Adipocyte (in vitro differentiated cells): ENCODE measurements around the gene DGKG.

ENCODE experiments used
- DNase-seq: peaks from one replicate; pipeline ENCODE4 v3.0.0-alpha.2; 2015; ENCODE audit warnings: low read depth
- H3K27me3 ChIP-seq: replicated peaks from 2 replicates; pipeline ENCODE4 v1.7.0; 2013; ENCODE audit warnings: mild to moderate bottlenecking, low read length, moderate library complexity; ENCODE audit not compliant: control insufficient read depth, insufficient read depth
- H3K36me3 ChIP-seq: 2 replicates; pipeline ENCODE4 v1.7.0; 2013; ENCODE audit warnings: low read length, mild to moderate bottlenecking, moderate library complexity; ENCODE audit not compliant: control insufficient read depth, insufficient read depth, severe bottlenecking
- H3K4me1 ChIP-seq: 2 replicates; pipeline ENCODE4 v1.7.0; 2013; ENCODE audit warnings: mild to moderate bottlenecking, low read length, moderate library complexity; ENCODE audit not compliant: control insufficient read depth, insufficient read depth
- H3K4me3 ChIP-seq: 2 replicates; pipeline ENCODE4 v1.7.0; 2013; ENCODE audit warnings: mild to moderate bottlenecking, low read length, moderate library complexity
- H3K9ac ChIP-seq: 2 replicates; pipeline ENCODE4 v1.7.0; 2013; ENCODE audit warnings: mild to moderate bottlenecking, low read length, moderate library complexity
- H3K9me3 ChIP-seq: 2 replicates; pipeline ENCODE4 v1.7.0; 2013; ENCODE audit warnings: mild to moderate bottlenecking, low read length, moderate library complexity; ENCODE audit not compliant: control insufficient read depth

DGKG gene

GRCh38 chr3:186268616-186269448, 93.2 kb downstream of the DGKG start:
- H3K36me3 ChIP-seq: no peaks in the 10 kb centered on the region
- H3K9ac ChIP-seq: no peak overlapping the region
- H3K27me3 ChIP-seq: peaks cover 6% of the 10 kb centered on the region
- H3K4me3 ChIP-seq: no peak overlapping the region
- no peaks in the 10 kb centered on the region for H3K4me1 ChIP-seq
- H3K9me3 ChIP-seq: no peaks in the 10 kb centered on the region
- no peak for DNase-seq

GRCh38 chr3:186267758-186268157, 94.3 kb downstream of the DGKG start:
- no peaks in the 10 kb centered on the region for H3K9me3 ChIP-seq
- H3K9ac ChIP-seq: no peak overlapping the region

GRCh38 chr3:186264608-186265400, 97.2 kb downstream of the DGKG start:
- Histone ChIP-seq H3K27me3 (peaks cover 11% of the 10 kb centered on the region), H3K4me1 (no peaks in the 10 kb centered on the region), H3K36me3 (no peaks in the 10 kb centered on the region), H3K4me3 (no peak overlapping the region), H3K9ac (no peak overlapping the region), H3K9me3 (no peaks in the 10 kb centered on the region)
- peak; percentile 29 for DNase-seq

More at GRCh38 chr3:186267758-186268157, 94.3 kb downstream of the DGKG start:
- no peak overlapping the region for H3K4me3 ChIP-seq
- H3K27me3 ChIP-seq: peaks cover 6% of the 10 kb centered on the region
- no peaks in the 10 kb centered on the region for H3K36me3 ChIP-seq
- no peak for DNase-seq
- H3K4me1 ChIP-seq: no peaks in the 10 kb centered on the region

GRCh38 chr3:186261638-186262037, 100.4 kb downstream of the DGKG start:
- peaks cover 5% of the 10 kb centered on the region for H3K27me3 ChIP-seq
- peaks cover 16% of the 10 kb centered on the region for H3K4me1 ChIP-seq
- DNase-seq: no peak
- H3K9me3 ChIP-seq: no peaks in the 10 kb centered on the region
- H3K9ac ChIP-seq: no peak overlapping the region
- no peaks in the 10 kb centered on the region for H3K36me3 ChIP-seq
- H3K4me3 ChIP-seq: no peak overlapping the region

- Histone ChIP-seq H3K9ac (no peak overlapping the region), H3K36me3 (no peaks in the 10 kb centered on the region), H3K9me3 (no peaks in the 10 kb centered on the region), H3K4me3 (no peak overlapping the region), H3K27me3 (peaks cover 5% of the 10 kb centered on the region), H3K4me1 (peaks cover 16% of the 10 kb centered on the region)
- DNase-seq: no peak
These were observed 101.3 kb downstream of the DGKG start for GRCh38 chr3:186260726-186261125.

GRCh38 chr3:186259612-186260383, 102.2 kb downstream of the DGKG start:
- H3K4me1 ChIP-seq: peaks cover 16% of the 10 kb centered on the region
- H3K4me3 ChIP-seq: peak overlapping the region; percentile 3
- H3K9ac ChIP-seq: no peak overlapping the region
- H3K9me3 ChIP-seq: no peaks in the 10 kb centered on the region
- H3K27me3 ChIP-seq: peaks cover 6% of the 10 kb centered on the region
- DNase-seq: peak; percentile 76
- H3K36me3 ChIP-seq: no peaks in the 10 kb centered on the region

- Histone ChIP-seq H3K27me3 (peaks cover 14% of the 10 kb centered on the region), H3K4me3 (no peak overlapping the region), H3K4me1 (peaks cover 16% of the 10 kb centered on the region), H3K9me3 (no peaks in the 10 kb centered on the region), H3K36me3 (no peaks in the 10 kb centered on the region), H3K9ac (no peak overlapping the region)
- DNase-seq: no peak
These were observed 103.1 kb downstream of the DGKG start for GRCh38 chr3:186258968-186259367.

GRCh38 chr3:186257866-186258265, 104.2 kb downstream of the DGKG start:
- Histone ChIP-seq H3K9me3 (no peaks in the 10 kb centered on the region), H3K27me3 (peaks cover 23% of the 10 kb centered on the region), H3K36me3 (no peaks in the 10 kb centered on the region), H3K4me1 (peaks cover 16% of the 10 kb centered on the region), H3K4me3 (no peak overlapping the region), H3K9ac (no peak overlapping the region)
- no peak for DNase-seq

- peaks cover 31% of the 10 kb centered on the region for H3K27me3 ChIP-seq
- no peak overlapping the region for H3K4me3 ChIP-seq
- H3K36me3 ChIP-seq: no peaks in the 10 kb centered on the region
- H3K9me3 ChIP-seq: no peaks in the 10 kb centered on the region
- no peak for DNase-seq
- H3K9ac ChIP-seq: no peak overlapping the region
- peaks cover 16% of the 10 kb centered on the region for H3K4me1 ChIP-seq
These were observed 106.2 kb downstream of the DGKG start for GRCh38 chr3:186255703-186256331.

GRCh38 chr3:186254676-186255650, 107.1 kb downstream of the DGKG start:
- H3K9me3 ChIP-seq: no peaks in the 10 kb centered on the region
- H3K36me3 ChIP-seq: no peaks in the 10 kb centered on the region
- peaks cover 16% of the 10 kb centered on the region for H3K4me1 ChIP-seq
- H3K4me3 ChIP-seq: no peak overlapping the region
- no peak for DNase-seq
- peaks cover 33% of the 10 kb centered on the region for H3K27me3 ChIP-seq
- no peak overlapping the region for H3K9ac ChIP-seq
